SK-N-MC (cell line): ENCODE measurements around the gene HERC5.

Experiments used
- EZH2 ChIP-seq: fragments of 200-600 bp; sonication (generic); IDR thresholded peaks from one replicate; pipeline ENCODE4 v1.6.1; 2017; ENCODE audit warnings: antibody characterized with exemption
- POLR2AphosphoS5 ChIP-seq: IDR thresholded peaks from 2 replicates; pipeline ENCODE4 v1.6.1; 2012; ENCODE audit warnings: mild to moderate bottlenecking, low read depth, low read length, borderline replicate concordance

DNA sequence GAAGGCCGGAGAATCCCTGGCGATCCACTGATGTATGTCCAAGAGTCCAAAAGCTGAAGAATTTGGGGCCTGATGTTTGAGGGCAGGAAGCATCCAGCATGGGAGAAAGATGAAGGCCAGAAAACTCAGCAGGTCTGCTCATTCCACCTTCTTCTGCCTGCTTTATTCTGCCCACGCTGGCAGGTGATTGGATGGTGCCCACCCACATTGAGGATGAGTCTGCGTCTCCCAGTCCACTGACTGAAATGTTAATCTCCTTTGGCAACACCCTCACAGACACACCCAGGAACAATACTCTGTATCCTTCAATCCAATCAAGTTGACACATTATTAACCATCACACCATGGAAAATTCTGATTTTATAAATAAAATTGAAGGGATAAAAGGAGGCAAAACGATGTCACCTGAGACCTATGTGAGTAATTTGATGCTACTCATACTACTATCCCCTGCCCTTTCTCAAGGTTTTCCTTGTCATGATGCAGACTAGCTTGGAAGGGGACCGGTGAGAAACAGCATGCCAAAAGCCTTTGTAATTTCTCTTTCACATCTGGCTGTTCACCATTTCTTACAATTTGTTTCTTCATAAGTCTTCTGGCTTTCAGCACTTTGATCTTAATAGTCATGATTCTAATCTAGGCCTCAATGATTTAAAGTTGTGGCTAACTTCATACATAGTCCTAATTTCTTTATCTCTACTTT is 76.3 kb downstream of the HERC5 start:
- TF ChIP-seq POLR2AphosphoS5: no peak
- TF ChIP-seq EZH2: no peak
